H1 (cell line): ENCODE measurements around the gene SCGB1A1. TPM values are rescaled to one million over a fixed set of nuclear protein-coding genes. Genes with fewer than 3 reads are reported as not detected.

ENCODE experiments used
- CTCF ChIA-PET: fragments of 300-600 bp; sonication (Branson Sonifier 250); formaldehyde crosslinking; loops from one replicate; lab custom pipeline; 2021; ENCODE audit not compliant: partially characterized antibody; lab: Charles Lee
- POLR2A ChIA-PET: fragments of 300-600 bp; sonication (Branson Sonifier 250); formaldehyde crosslinking; loops from one replicate; lab custom pipeline; 2021; ENCODE audit warnings: inconsistent platforms; ENCODE audit not compliant: partially characterized antibody; lab: Charles Lee
- DNase-seq, 2 experiments: peaks; one replicate each; pipeline versions ENCODE4 v3.0.0 to v3.0.0-alpha.2; 2010 to 2022; ENCODE audit warnings: low spot score in 2 of 2, low read depth in 1 of 2, mixed read lengths in 1 of 2
- FAIRE-seq: peaks from 2 replicates; lab custom pipeline; 2011; peaks lifted over from hg19 to GRCh38; lab: Jason Lieb, UNC
- H2AFZ ChIP-seq: 2 replicates; pipeline ENCODE4 v1.8.1; 2012; ENCODE audit warnings: low read length, inconsistent platforms
- H2AK5ac ChIP-seq: 2 replicates; pipeline ENCODE4 v1.6.1; 2013; ENCODE audit warnings: low read depth, low read length
- H2BK120ac ChIP-seq: replicated peaks from 2 replicates; pipeline ENCODE3; 2013; ENCODE audit warnings: low read depth, low read length, inconsistent platforms
- H2BK12ac ChIP-seq: 2 replicates; pipeline ENCODE4 v1.6.1; 2013; ENCODE audit warnings: low read depth, low read length
- H2BK15ac ChIP-seq: 2 replicates; pipeline ENCODE4 v1.6.1; 2013; ENCODE audit warnings: low read length
- H2BK20ac ChIP-seq: 2 replicates; pipeline ENCODE4 v1.6.1; 2013; ENCODE audit warnings: low read length
- H2BK5ac ChIP-seq: 2 replicates; pipeline ENCODE4 v1.6.1; 2013; ENCODE audit warnings: low read depth, low read length
- H3K14ac ChIP-seq: 2 replicates; pipeline ENCODE4 v1.6.1; 2013; ENCODE audit warnings: inconsistent platforms; ENCODE audit not compliant: insufficient read length
- H3K18ac ChIP-seq: 2 replicates; pipeline ENCODE4 v1.6.1; 2013; ENCODE audit warnings: low read length; ENCODE audit errors: extremely low read depth
- H3K23ac ChIP-seq: 2 replicates; pipeline ENCODE4 v1.6.1; 2013; ENCODE audit warnings: inconsistent platforms; ENCODE audit not compliant: insufficient read length
- H3K23me2 ChIP-seq: 2 replicates; pipeline ENCODE4 v1.6.1; 2013; ENCODE audit warnings: low read depth, low read length
- H3K27ac ChIP-seq: 2 replicates; pipeline ENCODE4 v1.6.1; 2011; ENCODE audit warnings: low read depth, low read length, inconsistent platforms
- H3K27me3 ChIP-seq, 4 experiments: replicated peaks in 1 of 4; 1 replicate in 1 of 4; 2 replicates in 3 of 4; pipeline versions ENCODE4 v1.6.1 to v1.8.1; 2011 to 2013; ENCODE audit warnings: low read length in 3 of 4, mild to moderate bottlenecking in 3 of 4, inconsistent platforms in 2 of 4, mixed read lengths in 2 of 4, moderate library complexity in 1 of 4; ENCODE audit not compliant: control insufficient read depth in 3 of 4, insufficient read depth in 3 of 4; ENCODE audit errors: extremely low read depth in 1 of 4
- H3K36me3 ChIP-seq, 4 experiments: 2 replicates each; pipeline versions ENCODE4 v1.6.1 to v1.8.1; 2011 to 2013; ENCODE audit warnings: mild to moderate bottlenecking in 4 of 4, low read length in 3 of 4, moderate library complexity in 2 of 4, control low read depth in 1 of 4, inconsistent platforms in 1 of 4; ENCODE audit not compliant: insufficient read depth in 4 of 4, control insufficient read depth in 2 of 4
- H3K4ac ChIP-seq: replicated peaks from 2 replicates; pipeline ENCODE3; 2013; ENCODE audit warnings: low read length, low read depth, mixed read lengths, inconsistent platforms; ENCODE audit not compliant: insufficient read length
- H3K4me1 ChIP-seq, 4 experiments: replicated peaks in 1 of 4; 1 replicate in 1 of 4; 2 replicates in 3 of 4; pipeline versions ENCODE4 v1.6.1 to v1.8.1; 2011 to 2013; ENCODE audit warnings: low read length in 3 of 4, inconsistent platforms in 2 of 4, mixed read lengths in 1 of 4; ENCODE audit not compliant: insufficient read depth in 4 of 4, control insufficient read depth in 3 of 4
- H3K4me2 ChIP-seq, 2 experiments: 2 replicates each; pipeline versions ENCODE4 v1.6.1 to v1.8.1; 2011 to 2013; ENCODE audit warnings: low read depth in 2 of 2, low read length in 2 of 2, control low read depth in 1 of 2, inconsistent platforms in 1 of 2, mild to moderate bottlenecking in 1 of 2; ENCODE audit not compliant: insufficient read depth in 1 of 2
- H3K4me3 ChIP-seq, 4 experiments: fragments of 200-600, 300-600 bp in 1 of 4; sonication (generic), shearing (Covaris generic), sonication (Bioruptor Twin) in 1 of 4; 2 replicates each; pipeline versions ENCODE4 v1.5.1 to v1.8.1; 2011 to 2016; ENCODE audit warnings: low read length in 4 of 4, low read depth in 3 of 4, control low read depth in 2 of 4, inconsistent platforms in 2 of 4, mild to moderate bottlenecking in 2 of 4, mixed read lengths in 1 of 4, moderate library complexity in 1 of 4; ENCODE audit not compliant: insufficient read depth in 2 of 4; ENCODE audit errors: extremely low read depth in 1 of 4
- H3K56ac ChIP-seq: replicated peaks from 2 replicates; pipeline ENCODE3; 2013; ENCODE audit warnings: low read depth, mild to moderate bottlenecking, mixed read lengths, low read length, inconsistent platforms; ENCODE audit not compliant: insufficient read length
- H3K79me1 ChIP-seq: 2 replicates; pipeline ENCODE4 v1.6.1; 2013; ENCODE audit warnings: low read depth, low read length, control low read depth
- H3K79me2 ChIP-seq, 2 experiments: 2 replicates each; pipeline versions ENCODE4 v1.6.1 to v1.8.1; 2012 to 2013; ENCODE audit warnings: low read length in 2 of 2, mild to moderate bottlenecking in 2 of 2, inconsistent platforms in 1 of 2; ENCODE audit not compliant: insufficient read depth in 2 of 2, control insufficient read depth in 1 of 2
- H3K9ac ChIP-seq, 4 experiments: replicated peaks in 1 of 4; 1 replicate in 1 of 4; 2 replicates in 3 of 4; pipeline versions ENCODE4 v1.6.1 to v1.8.1; 2011 to 2013; ENCODE audit warnings: low read depth in 3 of 4, low read length in 3 of 4, control low read depth in 2 of 4, mild to moderate bottlenecking in 2 of 4, moderate library complexity in 2 of 4, inconsistent platforms in 1 of 4; ENCODE audit errors: extremely low read depth in 1 of 4
- H3K9me3 ChIP-seq, 2 experiments: 2 replicates each; pipeline versions ENCODE4 v1.6.1 to v1.8.1; 2012 to 2013; ENCODE audit warnings: mild to moderate bottlenecking in 2 of 2, moderate library complexity in 2 of 2, control low read depth in 1 of 2, inconsistent platforms in 1 of 2, low read depth in 1 of 2, low read length in 1 of 2, mixed read lengths in 1 of 2; ENCODE audit not compliant: insufficient read depth in 2 of 2
- H4K20me1 ChIP-seq, 2 experiments: replicated peaks in 1 of 2; 2 replicates each; pipeline versions ENCODE3 to v1.8.1; 2011 to 2013; ENCODE audit warnings: inconsistent platforms in 2 of 2, low read length in 2 of 2, mild to moderate bottlenecking in 1 of 2; ENCODE audit not compliant: insufficient read depth in 2 of 2, control insufficient read depth in 1 of 2
- H4K5ac ChIP-seq: 2 replicates; pipeline ENCODE4 v1.6.1; 2013; ENCODE audit warnings: low read length, low read depth, mixed read lengths, inconsistent platforms; ENCODE audit not compliant: insufficient read length
- H4K8ac ChIP-seq: 2 replicates; pipeline ENCODE4 v1.8.0; 2013; ENCODE audit warnings: mild to moderate bottlenecking, moderate library complexity, low read length, inconsistent platforms; ENCODE audit not compliant: insufficient read depth; ENCODE audit errors: extremely low read depth
- H4K91ac ChIP-seq: replicated peaks from 2 replicates; pipeline ENCODE3; 2013; ENCODE audit warnings: low read length, mixed read lengths, inconsistent platforms; ENCODE audit not compliant: insufficient read length
- MAX ChIP-seq: IDR thresholded peaks from 2 replicates; pipeline ENCODE4 v1.6.1; 2012; ENCODE audit warnings: inconsistent platforms
- ZNF274 ChIP-seq: IDR thresholded peaks from 2 replicates; pipeline ENCODE4 v1.7.0; 2012; ENCODE audit warnings: low read length, borderline replicate concordance; ENCODE audit errors: extremely low read depth
- WGBS, 2 experiments: shearing (Covaris generic) in 1 of 2; methylation state at CpG; one replicate each; pipeline versions ENCODE4 v1.1.6 to v1.1.7; 2013 to 2015; ENCODE audit warnings: low lambda C conversion rate in 2 of 2, mixed read lengths in 2 of 2, inconsistent platforms in 1 of 2, low coverage in 1 of 2, missing lambda C conversion rate in 1 of 2; ENCODE audit not compliant: insufficient replicate concordance in 2 of 2, insufficient coverage in 1 of 2, insufficient read length in 1 of 2; ENCODE audit errors: extremely low coverage in 1 of 2, missing lambda C conversion rate in 1 of 2; 5-methylcytosine and 5-hydroxymethylcytosine counted together
- polyA plus RNA-seq, 7 experiments: library from polyadenylated mRNA; depleted of rRNA in 3 of 7; stranded (reverse) in 5 of 7; unstranded in 2 of 7; fragments of >200 nt in 5 of 7; fragments of 200-250 nt in 2 of 7; gene quantifications; 1 replicate in 5 of 7; 2 replicates in 1 of 7; 4 replicates in 1 of 7; pipeline versions ENCODE4 v1.2.1 to v1.2.3, GENCODE V29; 2011 to 2013; ENCODE audit warnings: missing spikeins in 2 of 7, mixed read lengths in 2 of 7
- total RNA-seq: library from RNA; stranded (reverse); fragmentation: NEBNext Ultra II Directional; extraction: Animal tissue kit (Norgen Biotek cat#: 25700); gene quantifications from 2 replicates; pipeline ENCODE4 v1.2.1, GENCODE V29; 2021

SCGB1A1 gene
- total and polyA plus RNA-seq, 2 of the 8 experiments (the other 6 are each of a cell fraction or from before 2014, with no cell fraction given): not detected

GRCh38 chr11:62402226-62402959 lies 16.4 kb upstream of the SCGB1A1 start:
- Histone ChIP-seq H3K4me3 (no peak overlapping the region), H4K8ac (peak overlapping the region; percentile 58; the same call in 1 of the 2 replicates), H3K4me1 (peaks cover 0 to 23% (median 1%) of the 10 kb centered on the region in 4 experiments; a peak in 5 of 7 replicates), H3K79me1 (no peaks in the 10 kb centered on the region), H4K91ac (peak overlapping the region; percentile 25), H3K23ac (no peak overlapping the region), H3K18ac (peak overlapping the region; percentile 87), H3K27me3 (0 out of 7 replicates have a peak, but pooled peaks cover 0 to 2% (median 0%) of the 10 kb centered on the region in 4 experiments), H2BK15ac (0 out of 2 replicates have a peak overlapping the region, but pooled peaks have one; percentile 40), H3K23me2 (no peaks in the 10 kb centered on the region; the same call in 1 of the 2 replicates), H3K56ac (no peak overlapping the region), H4K5ac (no peak overlapping the region), H2BK120ac (no peak overlapping the region), H2BK5ac (peak overlapping the region; percentile 56; the same call in 1 of the 2 replicates), H3K36me3 (no peaks in the 10 kb centered on the region), H3K9ac (no peak overlapping the region), H3K4ac (no peak overlapping the region), H2BK20ac (0 out of 2 replicates have a peak overlapping the region, but pooled peaks have one; percentile 18), H3K79me2 (no peaks in the 10 kb centered on the region), H2AK5ac (no peak overlapping the region), H3K14ac (no peak overlapping the region), H2AFZ (no peak overlapping the region), H3K9me3 (no peaks in the 10 kb centered on the region), H3K4me2 (no peak overlapping the region), H4K20me1 (no peaks in the 10 kb centered on the region), H3K27ac (no peak overlapping the region), H2BK12ac (peak overlapping the region; percentile 29; the same call in 1 of the 2 replicates)
- DNase-seq (no peak), FAIRE-seq (no peak)
- WGBS, 2 experiments: 77% methylated on average over 15 of the region's 15 CpGs; no CpG with 5 or more reads in 1 of the 2 experiments
- TF ChIP-seq MAX: peak; percentile 36; the same call in 1 of the 2 replicates
- TF ChIP-seq ZNF274: no peak
- POLR2A ChIA-PET: interaction anchor here (0.8 to 1.2 kb wide), 2 partner anchors 17 to 48 kb away, joined by 3 to 5 read pairs; partner anchors contain the start of gene SCGB1A1
- CTCF ChIA-PET: interaction anchor here (0.6 to 9.5 kb wide), 10 partner anchors 10 to 666 kb away, joined by 3 to 56 read pairs (median 4); no protein-coding TSS in a partner anchor
